Neuronal stem cell (in vitro differentiated cells): ENCODE data around the gene PEA15.
A peak's percentile ranks its signal among the peaks of the same experiment; 100 is the strongest.

Experiments used
- DNase-seq: peaks from one replicate; pipeline ENCODE4 v3.0.0-alpha.2; 2013; ENCODE audit warnings: low spot score
- H2AFZ ChIP-seq: one replicate; pipeline ENCODE4 v1.6.1; 2013; ENCODE audit warnings: mild to moderate bottlenecking, low read length, inconsistent platforms
- H2AK5ac ChIP-seq: 2 replicates; pipeline ENCODE4 v1.6.1; 2013; ENCODE audit warnings: low read depth, mild to moderate bottlenecking, inconsistent platforms, low read length, moderate library complexity, mixed read lengths
- H2BK120ac ChIP-seq: 2 replicates; pipeline ENCODE4 v1.6.1; 2013; ENCODE audit warnings: low read depth, mild to moderate bottlenecking, inconsistent platforms, low read length, moderate library complexity, mixed read lengths
- H2BK12ac ChIP-seq: one replicate; pipeline ENCODE4 v1.6.1; 2013; ENCODE audit warnings: low read length, inconsistent platforms
- H2BK15ac ChIP-seq: 2 replicates; pipeline ENCODE4 v1.6.1; 2013; ENCODE audit warnings: mild to moderate bottlenecking, low read length, inconsistent platforms, mixed read lengths
- H2BK5ac ChIP-seq: one replicate; pipeline ENCODE4 v1.6.1; 2013; ENCODE audit warnings: inconsistent platforms, mild to moderate bottlenecking, low read length, moderate library complexity
- H3K14ac ChIP-seq: one replicate; pipeline ENCODE4 v1.6.1; 2013; ENCODE audit warnings: low read length, inconsistent platforms
- H3K18ac ChIP-seq: 2 replicates; pipeline ENCODE4 v1.6.1; 2013; ENCODE audit warnings: low read length, inconsistent platforms
- H3K23ac ChIP-seq: 2 replicates; pipeline ENCODE4 v1.6.1; 2013; ENCODE audit warnings: low read depth, mild to moderate bottlenecking, mixed read lengths, low read length, inconsistent platforms; ENCODE audit not compliant: poor library complexity
- H3K27ac ChIP-seq: replicated peaks from 3 replicates; pipeline ENCODE4 v1.5.1; 2013; ENCODE audit warnings: low read length, inconsistent platforms
- H3K27me3 ChIP-seq, 3 experiments: 2 replicates each; pipeline ENCODE4 v1.6.1; 2013; ENCODE audit warnings: low read length in 3 of 3, mild to moderate bottlenecking in 2 of 3, inconsistent platforms in 1 of 3, low read depth in 1 of 3, mixed read lengths in 1 of 3, moderate library complexity in 1 of 3; ENCODE audit not compliant: control insufficient read depth in 3 of 3, insufficient read depth in 3 of 3
- H3K36me3 ChIP-seq, 2 donors: replicated peaks in 1 of 2; 2 replicates each; pipeline ENCODE4 v1.6.1; 2013; ENCODE audit warnings: low read length in 2 of 2; ENCODE audit not compliant: control insufficient read depth in 2 of 2, insufficient read depth in 2 of 2
- H3K4ac ChIP-seq: 2 replicates; pipeline ENCODE4 v1.6.1; 2013; ENCODE audit warnings: inconsistent platforms, mild to moderate bottlenecking, low read length, moderate library complexity
- H3K4me1 ChIP-seq, 2 donors: 1 replicate in 1 of 2; 2 replicates in 1 of 2; pipeline ENCODE4 v1.6.1; 2013; ENCODE audit warnings: low read length in 2 of 2, low read depth in 1 of 2; ENCODE audit not compliant: control insufficient read depth in 2 of 2, insufficient read depth in 1 of 2
- H3K4me2 ChIP-seq: one replicate; pipeline ENCODE4 v1.6.1; 2013; ENCODE audit warnings: mild to moderate bottlenecking, low read length, inconsistent platforms; ENCODE audit not compliant: insufficient read depth, poor library complexity, severe bottlenecking
- H3K4me3 ChIP-seq, 2 donors: 2 replicates each; pipeline ENCODE4 v1.5.1; 2013; ENCODE audit warnings: low read length in 2 of 2, mild to moderate bottlenecking in 2 of 2, inconsistent platforms in 1 of 2, moderate library complexity in 1 of 2
- H3K79me1 ChIP-seq: one replicate; pipeline ENCODE4 v1.6.1; 2013; ENCODE audit warnings: low read depth, mild to moderate bottlenecking, inconsistent platforms, low read length, moderate library complexity
- H3K9ac ChIP-seq: one replicate; pipeline ENCODE4 v1.6.1; 2013; ENCODE audit warnings: mild to moderate bottlenecking, low read depth, low read length, inconsistent platforms; ENCODE audit not compliant: poor library complexity
- H3K9me3 ChIP-seq, 2 donors: replicated peaks in 1 of 2; 2 replicates each; pipeline versions ENCODE3 to v1.6.1; 2013; ENCODE audit warnings: low read length in 2 of 2, mild to moderate bottlenecking in 2 of 2, inconsistent platforms in 1 of 2, low read depth in 1 of 2, mixed read lengths in 1 of 2, moderate library complexity in 1 of 2; ENCODE audit not compliant: control insufficient read depth in 2 of 2, insufficient read depth in 1 of 2
- H4K8ac ChIP-seq: one replicate; pipeline ENCODE4 v1.6.1; 2013; ENCODE audit warnings: low read depth, mild to moderate bottlenecking, inconsistent platforms, low read length, moderate library complexity
- H4K91ac ChIP-seq: one replicate; pipeline ENCODE4 v1.6.1; 2013; ENCODE audit warnings: low read length, low read depth, mild to moderate bottlenecking, inconsistent platforms; ENCODE audit not compliant: poor library complexity
- WGBS, 2 donors: extraction: QIAGEN DNeasy Blood & Tissue Kit; methylation state at CpG; one replicate each; pipeline ENCODE4 v1.1.7; 2013; ENCODE audit warnings: missing lambda C conversion rate in 2 of 2, mixed read lengths in 1 of 2; ENCODE audit not compliant: insufficient read length in 2 of 2, insufficient replicate concordance in 1 of 2; ENCODE audit errors: extremely low coverage in 2 of 2; 5-methylcytosine and 5-hydroxymethylcytosine counted together

Gene PEA15

GRCh38 chr1:160187407-160187806, 17.8 kb upstream of the PEA15 start:
- Histone ChIP-seq H3K9me3 (no peaks in the 10 kb centered on the region), H2AFZ (no peak overlapping the region), H3K4me3 (no peak overlapping the region), H3K14ac (no peak overlapping the region), H2BK12ac (no peak overlapping the region), H2BK5ac (no peak overlapping the region), H3K4me1 (peaks cover 7 to 11% of the 10 kb centered on the region in 2 donors), H3K4me2 (no peak overlapping the region), H3K27me3 (no peaks in the 10 kb centered on the region), H2BK120ac (no peak overlapping the region), H3K4ac (no peak overlapping the region), H2AK5ac (no peak overlapping the region), H3K9ac (no peak overlapping the region), H3K18ac (no peak overlapping the region), H2BK15ac (no peak overlapping the region), H3K23ac (no peak overlapping the region), H3K27ac (no peak overlapping the region), H4K8ac (no peak overlapping the region), H3K79me1 (no peaks in the 10 kb centered on the region), H3K36me3 (no peaks in the 10 kb centered on the region), H4K91ac (no peak overlapping the region)
- no peak for DNase-seq
- WGBS, 2 donors, result no CpG with 5 or more reads among the region's 7 CpGs

- H2BK5ac ChIP-seq, result no peak overlapping the region
- no peak overlapping the region for H3K27ac ChIP-seq
- no peaks in the 10 kb centered on the region for H3K9me3 ChIP-seq
- H3K4me2 ChIP-seq, result no peak overlapping the region
- no peak overlapping the region for H3K9ac ChIP-seq
- no peak overlapping the region for H3K23ac ChIP-seq
- no peak overlapping the region for H4K8ac ChIP-seq
- H2BK120ac ChIP-seq, result no peak overlapping the region
- no peak overlapping the region for H4K91ac ChIP-seq
- no CpG with 5 or more reads among the region's 7 CpGs for WGBS, 2 donors
- peak overlapping the region; percentile 4 for H2AK5ac ChIP-seq
- no peaks in the 10 kb centered on the region for H3K27me3 ChIP-seq
- H3K36me3 ChIP-seq, result no peaks in the 10 kb centered on the region
- H3K4me1 ChIP-seq, result peaks cover 9 to 19% of the 10 kb centered on the region in 2 donors
- no peak overlapping the region for H3K4me3 ChIP-seq
- no peak for DNase-seq
- no peaks in the 10 kb centered on the region for H3K79me1 ChIP-seq
- no peak overlapping the region for H2AFZ ChIP-seq
- H3K18ac ChIP-seq, result no peak overlapping the region
- no peak overlapping the region for H3K14ac ChIP-seq
- H2BK15ac ChIP-seq, result no peak overlapping the region
- no peak overlapping the region for H3K4ac ChIP-seq
- H2BK12ac ChIP-seq, result no peak overlapping the region
Observed at GRCh38 chr1:160188341-160188740, 16.8 kb upstream of the PEA15 start.

GRCh38 chr1:160189649-160190625, 15.2 kb upstream of the PEA15 start, which contains the start of gene CASQ1:
Gene CASQ1 (plus strand): TSS chr1:160190575. CDS start chr1:160190752, 177 bp downstream.
- peaks cover 19 to 21% of the 10 kb centered on the region in 2 donors for H3K4me1 ChIP-seq
- peaks cover 0 to 5% (median 0%) of the 10 kb centered on the region in 3 experiments for H3K27me3 ChIP-seq
- peaks cover 3% of the 10 kb centered on the region for H3K79me1 ChIP-seq
- no peak within 1 kb of the TSS for H2BK12ac ChIP-seq
- no peak within 1 kb of the TSS for H2BK5ac ChIP-seq
- H3K4me2 ChIP-seq, result no peak within 1 kb of the TSS
- no peak within 1 kb of the TSS for H3K4ac ChIP-seq
- no peak within 1 kb of the TSS for H4K8ac ChIP-seq
- peak within 1 kb of the TSS; percentile 69 for H2AK5ac ChIP-seq
- H3K4me3 ChIP-seq, result no peak within 1 kb of the TSS
- peak within 1 kb of the TSS; percentile 62 for H3K18ac ChIP-seq
- no peak within 1 kb of the TSS for H3K23ac ChIP-seq
- H2BK120ac ChIP-seq, result no peak within 1 kb of the TSS
- no peak within 1 kb of the TSS for H3K9ac ChIP-seq
- no CpG with 5 or more reads among the region's 15 CpGs for whole genome bisulfite sequencing, 2 donors
- peak within 1 kb of the TSS; percentile 81 for H2BK15ac ChIP-seq
- DNase-seq, result no peak
- H3K14ac ChIP-seq, result peak within 1 kb of the TSS; percentile 47
- H3K27ac ChIP-seq, result no peak within 1 kb of the TSS
- peak within 1 kb of the TSS; percentile 56 for H4K91ac ChIP-seq
- peaks cover 0 to 9% of the 10 kb centered on the region in 2 donors for H3K9me3 ChIP-seq
- peaks cover 0 to 6% of the 10 kb centered on the region in 2 donors for H3K36me3 ChIP-seq
- peak within 1 kb of the TSS; percentile 23 for H2AFZ ChIP-seq

- H2BK15ac ChIP-seq, result no peak overlapping the region
- no CpG with 5 or more reads among the region's 3 CpGs for WGBS, 2 donors
- H3K4me1 ChIP-seq, result peaks cover 19 to 21% of the 10 kb centered on the region in 2 donors
- no peak overlapping the region for H2AK5ac ChIP-seq
- peaks cover 0 to 9% of the 10 kb centered on the region in 2 donors for H3K9me3 ChIP-seq
- no peak overlapping the region for H4K8ac ChIP-seq
- H3K27ac ChIP-seq, result no peak overlapping the region
- H3K23ac ChIP-seq, result no peak overlapping the region
- H3K18ac ChIP-seq, result no peak overlapping the region
- H3K4ac ChIP-seq, result no peak overlapping the region
- no peak overlapping the region for H3K4me3 ChIP-seq
- no peak overlapping the region for H2BK120ac ChIP-seq
- H3K79me1 ChIP-seq, result peaks cover 3% of the 10 kb centered on the region
- peaks cover 0 to 5% (median 0%) of the 10 kb centered on the region in 3 experiments for H3K27me3 ChIP-seq
- H3K9ac ChIP-seq, result peak overlapping the region; percentile 7
- no peak overlapping the region for H3K14ac ChIP-seq
- no peak overlapping the region for H2BK12ac ChIP-seq
- H4K91ac ChIP-seq, result no peak overlapping the region
- H3K36me3 ChIP-seq, result peaks cover 0 to 6% of the 10 kb centered on the region in 2 donors
- H2AFZ ChIP-seq, result no peak overlapping the region
- no peak overlapping the region for H3K4me2 ChIP-seq
- H2BK5ac ChIP-seq, result no peak overlapping the region
- no peak for DNase-seq
Observed at GRCh38 chr1:160191756-160192155, 13.4 kb upstream of the PEA15 start.
